Stimulated activated CD8-positive, alpha-beta memory T cell treated with anti-CD3 and anti-CD28 coated beads, Interleukin-12 subunit alpha, Interleukin-12 subunit beta, amount 100 ng/mL, for 4 hours (primary cell): ENCODE measurements around the gene AHCYL1.

Experiments
- DNase-seq: peaks from one replicate; pipeline ENCODE4 v3.0.0-alpha.2; 2020; ENCODE audit warnings: low read depth

Gene AHCYL1

DNA sequence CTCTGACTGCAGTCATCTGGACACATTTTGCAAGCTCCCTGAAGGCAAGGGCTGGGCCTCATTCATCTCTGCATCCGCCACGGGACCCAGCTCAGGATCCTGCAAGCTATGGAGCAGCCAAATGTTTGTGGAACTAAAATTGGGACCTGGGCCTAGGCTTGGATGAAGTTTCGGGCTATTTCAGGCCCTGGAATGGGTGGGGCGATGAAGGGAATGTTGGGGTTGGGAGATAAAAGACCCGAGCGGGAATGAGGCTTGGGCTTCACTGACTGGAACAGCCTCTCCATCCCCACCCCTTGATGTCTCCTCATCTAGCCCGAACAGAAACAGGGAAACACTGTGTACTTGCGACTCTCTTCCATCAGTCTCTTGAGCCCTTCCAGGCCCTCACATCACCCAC is 7.3 kb upstream of the AHCYL1 start:
- DNase-seq: no peak

DNA sequence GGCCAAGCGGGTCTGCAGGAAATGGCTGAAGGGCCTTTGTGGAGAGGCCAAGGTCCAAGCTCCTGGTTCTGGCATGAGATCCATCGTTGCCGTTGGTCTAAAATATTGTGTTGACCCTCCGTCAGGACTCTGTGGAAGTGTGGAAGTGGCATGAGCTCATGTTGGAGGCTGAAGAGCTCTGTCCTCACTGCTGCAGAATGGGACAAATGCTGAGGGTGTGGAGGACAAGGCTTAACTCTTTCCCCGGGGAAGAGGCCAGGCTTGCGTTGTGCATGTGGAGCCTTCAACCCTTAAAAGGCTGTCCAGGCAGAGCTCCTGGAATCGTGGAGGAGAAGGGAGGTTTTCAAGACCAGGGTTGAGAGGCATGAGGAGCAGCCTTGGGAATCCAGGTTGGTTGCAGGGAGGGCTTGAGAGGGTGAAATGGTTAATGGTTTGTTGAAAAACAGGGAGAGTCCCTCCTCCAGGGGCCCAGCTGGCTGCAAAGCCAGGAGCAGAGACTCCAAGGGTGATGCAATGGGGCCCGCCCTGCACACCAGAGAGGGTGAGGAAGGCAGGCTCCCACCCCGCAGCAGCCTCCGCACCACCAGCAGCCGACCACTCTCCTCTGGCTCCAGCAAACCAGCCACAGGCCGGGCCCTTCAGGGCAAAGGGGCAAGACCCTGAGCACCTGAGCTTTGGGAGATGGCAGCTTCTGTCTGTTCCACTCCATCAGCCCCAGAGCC is 6.7 kb upstream of the AHCYL1 start:
- no peak for DNase-seq

DNA sequence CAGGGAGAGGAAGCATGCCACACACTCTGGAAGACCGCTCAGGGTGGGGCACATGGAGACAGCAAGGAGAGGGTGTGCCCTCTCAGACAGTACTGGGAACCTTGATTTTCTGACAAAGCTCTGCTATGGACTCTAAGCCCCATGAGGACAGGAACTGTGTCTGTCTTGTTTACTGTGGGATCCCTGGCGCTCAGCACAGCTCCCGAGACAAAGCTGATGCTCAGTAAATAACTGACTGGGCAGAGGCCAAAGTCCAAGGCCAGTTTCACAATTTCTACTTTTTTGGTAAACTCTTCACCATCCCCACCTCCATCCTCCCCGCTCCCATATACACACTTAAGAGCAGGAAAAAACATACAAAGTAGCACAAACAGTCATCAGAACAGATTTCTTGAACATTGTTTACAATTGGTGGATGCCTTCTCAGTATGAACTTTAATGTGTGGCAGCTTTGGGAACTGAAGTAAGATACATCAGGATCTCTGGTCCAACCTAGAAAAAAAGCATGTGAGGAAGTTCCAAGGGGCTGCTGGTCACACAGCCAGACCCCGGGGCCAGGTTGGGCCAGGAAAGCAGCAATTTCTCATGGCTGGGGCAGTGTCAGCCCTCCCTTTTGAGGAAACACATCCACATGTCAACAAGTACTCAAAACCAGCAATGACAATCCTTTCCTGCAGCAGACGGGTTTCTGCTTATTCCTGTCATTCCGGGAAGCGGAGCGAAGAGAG is 5.6 kb upstream of the AHCYL1 start:
- DNase-seq: no peak

DNA sequence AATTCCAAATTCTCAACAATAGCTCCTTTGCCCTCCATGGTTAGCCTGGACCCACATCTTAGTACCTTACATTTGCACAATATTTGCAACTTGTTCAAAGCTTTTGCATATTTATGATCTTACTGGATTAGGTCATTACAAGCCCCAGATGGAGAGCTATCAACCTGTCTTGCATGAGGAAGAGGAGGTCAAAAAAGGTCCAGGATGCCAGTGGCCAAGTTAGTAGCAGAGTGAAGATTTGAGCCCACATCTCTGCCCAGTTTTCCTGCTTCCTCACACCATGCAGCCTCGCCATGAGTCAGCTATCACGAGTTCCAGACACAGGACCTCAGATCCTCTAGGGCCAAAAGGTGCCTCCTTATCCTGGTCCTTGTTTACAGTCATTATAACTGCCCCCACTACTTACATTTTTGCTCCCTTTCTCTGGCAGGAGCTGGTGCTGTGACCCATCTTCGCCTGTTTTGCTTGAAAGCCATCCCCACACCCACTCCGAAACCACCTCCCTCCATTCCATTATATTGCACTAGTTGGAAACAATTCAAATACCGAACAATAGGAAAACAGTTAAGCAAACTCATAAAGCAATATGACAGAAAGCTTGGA is 5.0 kb upstream of the AHCYL1 start:
- DNase-seq: no peak

DNA sequence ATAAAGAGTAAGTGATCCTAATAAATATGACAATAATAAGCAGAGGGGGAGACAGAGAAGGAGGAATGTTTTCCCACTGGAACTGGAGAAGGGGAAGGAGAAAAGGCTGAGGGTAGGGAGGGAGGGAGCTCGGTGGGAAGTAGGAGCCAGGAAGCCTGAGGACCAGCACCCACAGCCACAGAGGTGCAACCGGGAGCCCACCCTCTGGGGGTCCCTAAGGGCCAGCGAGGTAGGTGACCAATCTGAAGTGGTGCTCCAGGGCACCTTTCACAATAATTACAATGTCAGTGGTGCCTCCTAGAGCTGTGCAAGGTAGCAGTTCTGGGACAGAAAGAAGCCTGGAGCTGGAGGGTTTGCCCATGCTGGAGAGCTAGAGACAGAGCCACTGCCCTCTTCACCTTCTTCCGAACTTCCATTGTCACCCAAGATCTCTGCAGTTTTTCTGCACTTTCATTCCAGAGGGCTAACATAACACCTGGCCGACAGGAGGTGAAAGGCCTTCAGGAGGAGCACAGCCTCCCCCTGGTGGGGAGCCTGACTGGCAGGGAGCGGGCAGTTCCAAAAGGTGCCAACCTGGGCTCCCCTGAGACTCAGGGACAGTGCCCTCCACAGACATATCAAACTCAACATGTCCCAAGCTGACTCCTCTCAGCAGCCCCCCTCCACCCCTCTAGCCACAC is 4.1 kb upstream of the AHCYL1 start:
- no peak for DNase-seq

DNA sequence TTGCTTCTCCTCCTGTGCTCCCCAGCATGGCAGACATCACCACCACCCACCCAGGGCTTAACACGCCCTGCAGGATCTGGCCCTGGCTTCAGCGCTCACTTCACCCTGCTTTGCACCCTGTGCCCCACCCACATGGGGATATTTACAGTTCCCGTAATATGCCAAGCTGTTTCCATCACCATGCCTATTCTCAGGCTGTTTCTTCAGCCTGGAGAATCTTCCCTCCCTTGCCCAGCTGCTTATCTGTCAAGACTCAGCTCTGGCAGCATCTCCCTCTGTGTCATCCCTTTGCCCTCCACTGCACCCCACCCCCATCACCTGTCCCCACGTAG is 3.6 kb upstream of the AHCYL1 start:
- DNase-seq: no peak

DNA sequence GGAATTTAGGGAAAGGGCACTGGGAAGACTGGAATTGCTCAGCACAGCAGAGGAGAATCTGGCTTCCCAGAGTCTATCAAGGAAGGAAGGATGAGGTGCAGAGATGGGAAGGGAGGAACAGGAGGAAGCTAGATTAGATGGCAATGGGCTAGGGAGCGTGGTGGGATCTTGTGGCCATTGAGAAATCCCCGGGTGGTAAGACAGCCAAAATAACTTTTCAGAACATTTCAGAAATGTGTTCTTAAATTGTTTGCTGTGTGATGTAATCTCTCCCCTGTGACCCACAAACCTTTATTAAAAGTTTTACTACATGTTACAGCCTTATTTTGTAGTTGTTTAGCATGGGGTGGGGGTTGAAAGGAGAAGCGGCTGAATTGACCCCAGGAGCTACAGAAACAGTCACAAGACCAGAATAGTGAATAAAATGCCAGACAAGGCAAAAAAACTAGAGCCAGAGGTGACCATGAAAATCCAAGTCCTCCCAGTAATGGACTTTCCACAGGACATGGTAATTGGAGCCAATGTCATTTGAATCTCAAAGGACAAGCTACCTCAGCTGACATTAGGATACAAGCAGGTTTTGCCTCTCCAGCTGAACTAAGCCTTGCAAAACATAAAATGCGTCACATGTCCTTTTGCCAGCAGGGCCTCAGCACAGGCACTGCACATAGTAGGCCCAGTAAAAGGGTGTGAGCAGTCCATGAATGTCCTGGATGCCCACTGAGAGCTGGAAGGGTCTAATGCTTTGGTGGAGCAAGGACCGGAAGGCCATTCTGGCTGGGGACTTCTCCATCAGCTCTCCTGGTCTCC is 980 bp upstream of the AHCYL1 start:
- DNase-seq: no peak

DNA sequence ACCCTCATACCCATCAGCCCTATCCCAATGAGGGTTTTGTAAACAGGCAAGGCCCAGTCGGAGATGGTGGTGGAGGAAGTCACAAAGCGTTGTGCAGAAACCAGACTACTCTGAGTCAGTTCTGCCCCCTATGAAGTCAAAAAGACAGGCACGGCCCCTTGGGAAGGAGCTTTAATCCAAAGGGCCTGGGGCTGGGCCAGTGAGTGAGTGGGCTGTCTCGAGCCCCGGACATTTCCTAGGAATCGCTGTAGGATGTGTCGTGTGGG is 442 bp upstream of the AHCYL1 start:
- DNase-seq: no peak

DNA sequence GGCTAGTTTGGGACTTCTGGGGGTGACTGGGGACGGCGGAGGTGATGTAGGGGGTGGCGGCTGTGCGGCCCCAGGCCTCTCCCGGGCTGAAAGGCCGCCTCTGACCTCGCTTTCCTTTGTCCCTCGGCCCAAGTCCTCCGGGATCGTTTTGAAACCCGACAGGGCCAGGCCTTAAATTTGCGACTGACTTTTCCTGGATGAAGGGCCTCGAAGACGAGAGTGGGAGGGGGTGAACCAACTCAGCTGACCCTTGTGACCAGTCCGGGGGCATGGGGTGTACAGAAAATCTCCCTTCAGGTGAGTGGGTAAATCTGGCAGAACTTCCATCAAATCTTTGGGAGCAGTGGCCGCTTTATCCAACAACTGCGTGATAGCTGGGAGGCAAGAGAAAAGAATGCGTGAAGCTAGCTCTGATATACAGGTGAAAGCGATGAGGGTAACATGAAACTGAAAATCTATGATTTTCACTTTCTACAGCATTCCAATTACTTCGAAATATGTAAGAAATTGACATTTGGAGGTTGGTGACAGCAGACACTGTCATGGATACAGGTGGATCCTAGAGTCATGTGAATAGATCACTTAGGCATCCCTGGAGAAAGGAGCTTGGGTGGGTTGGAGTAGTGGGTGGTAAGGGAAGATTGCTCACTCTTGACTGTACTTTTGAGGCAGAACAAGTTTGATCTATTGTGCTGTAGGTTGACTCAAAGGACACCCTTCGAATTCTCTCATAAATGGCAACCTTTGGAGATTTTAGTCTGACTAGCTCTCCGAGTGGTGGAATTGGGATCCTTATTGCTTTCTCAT is 885 bp downstream of the AHCYL1 start:
- no peak for DNase-seq

DNA sequence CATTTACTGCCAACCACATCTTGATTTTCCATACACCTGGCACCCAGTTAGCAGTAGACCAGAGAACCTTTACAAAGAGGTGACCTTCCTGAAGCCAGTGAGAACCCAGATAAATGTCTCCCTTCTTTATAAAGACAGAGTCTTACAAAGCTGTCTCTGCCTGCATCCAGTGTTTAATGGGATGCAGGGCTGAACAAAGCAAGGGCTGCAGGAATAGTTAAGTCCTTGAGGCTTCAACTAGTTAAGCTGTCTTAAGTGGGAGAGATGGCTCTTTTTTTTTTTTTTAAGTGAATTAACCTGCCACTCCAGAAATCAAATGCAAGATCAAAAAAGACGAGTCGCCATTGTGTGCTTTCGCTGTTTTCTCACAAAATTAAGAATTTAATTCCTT is 1.5 kb downstream of the AHCYL1 start:
- no peak for DNase-seq

DNA sequence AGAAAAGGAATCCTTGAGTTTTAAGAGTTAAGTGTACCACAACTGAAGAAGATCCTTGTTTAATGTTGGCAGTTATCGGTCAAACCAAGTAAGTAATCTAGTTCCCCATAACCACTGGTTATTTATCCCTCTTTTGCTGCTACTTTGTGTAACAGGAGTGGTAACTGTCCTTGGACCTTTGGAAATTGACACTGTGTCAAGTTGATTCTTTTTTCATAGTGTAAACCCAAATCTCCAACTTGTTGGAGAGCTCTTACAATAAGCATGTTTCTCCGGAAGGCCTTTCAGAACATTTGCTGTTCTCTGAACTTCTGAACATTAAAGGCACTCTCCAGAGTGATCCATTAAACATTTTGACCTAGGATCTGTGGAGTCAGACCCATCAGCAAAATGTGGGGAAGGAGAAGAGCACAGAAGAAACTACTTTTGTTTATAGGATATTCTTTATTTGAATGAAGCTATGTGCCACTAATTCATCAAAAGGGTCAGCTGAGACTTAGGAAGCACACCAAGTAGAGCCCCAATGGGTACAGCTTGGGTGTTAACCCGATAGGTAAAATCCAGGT is 3.9 kb downstream of the AHCYL1 start:
- no peak for DNase-seq

DNA sequence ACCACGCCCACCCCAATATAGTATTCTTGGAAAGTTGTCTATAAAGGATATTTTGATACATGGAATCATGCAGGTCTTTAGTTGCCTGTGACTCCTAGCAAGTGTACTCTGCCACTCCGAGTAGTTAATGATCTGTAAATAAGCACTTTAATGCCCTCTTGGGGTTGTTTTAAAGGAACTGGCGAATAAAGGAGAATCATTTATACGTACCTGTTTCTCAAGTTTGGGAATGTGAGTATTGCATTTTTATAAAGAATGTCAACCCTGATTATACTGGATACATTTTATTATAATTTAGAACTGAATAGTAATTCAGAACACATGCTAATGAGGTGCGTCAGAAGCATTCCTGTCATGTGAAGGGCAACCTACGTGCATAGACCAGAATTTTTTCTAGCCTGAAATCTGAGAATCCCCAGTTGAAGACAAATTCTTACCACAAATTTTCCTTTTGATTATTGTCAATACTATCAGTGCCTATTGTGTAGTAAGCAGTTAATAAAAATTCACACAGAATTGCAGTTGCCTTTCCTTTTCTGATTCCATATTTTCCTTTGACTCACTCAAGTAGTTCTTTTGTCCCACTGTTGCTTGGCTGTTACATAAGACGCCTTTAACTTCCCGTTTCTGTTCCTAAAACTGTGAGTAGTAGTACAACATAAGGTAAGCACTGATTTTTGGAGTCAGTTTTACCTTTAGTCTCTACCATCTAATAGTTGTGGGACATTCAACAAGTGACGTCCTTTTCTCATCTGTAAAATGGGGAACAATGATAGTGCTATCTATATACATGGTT is 5.1 kb downstream of the AHCYL1 start:
- DNase-seq: no peak

DNA sequence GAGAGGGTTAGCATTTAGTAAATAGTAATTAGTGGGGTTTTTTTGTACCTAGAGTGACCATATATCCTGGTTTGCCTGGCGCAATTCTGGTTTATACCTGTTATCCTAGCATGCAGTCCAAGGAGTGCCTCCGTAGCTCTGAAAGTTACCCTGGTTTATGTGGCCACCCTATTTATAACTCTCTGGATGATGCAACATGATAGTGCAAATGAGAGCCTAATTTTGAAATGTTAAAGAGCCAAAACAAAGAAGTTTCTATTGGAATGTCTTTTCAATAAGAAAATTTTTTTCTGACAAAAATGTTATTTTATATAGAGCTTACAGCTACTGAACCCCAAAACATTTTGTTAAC is 5.7 kb downstream of the AHCYL1 start:
- no peak for DNase-seq

DNA sequence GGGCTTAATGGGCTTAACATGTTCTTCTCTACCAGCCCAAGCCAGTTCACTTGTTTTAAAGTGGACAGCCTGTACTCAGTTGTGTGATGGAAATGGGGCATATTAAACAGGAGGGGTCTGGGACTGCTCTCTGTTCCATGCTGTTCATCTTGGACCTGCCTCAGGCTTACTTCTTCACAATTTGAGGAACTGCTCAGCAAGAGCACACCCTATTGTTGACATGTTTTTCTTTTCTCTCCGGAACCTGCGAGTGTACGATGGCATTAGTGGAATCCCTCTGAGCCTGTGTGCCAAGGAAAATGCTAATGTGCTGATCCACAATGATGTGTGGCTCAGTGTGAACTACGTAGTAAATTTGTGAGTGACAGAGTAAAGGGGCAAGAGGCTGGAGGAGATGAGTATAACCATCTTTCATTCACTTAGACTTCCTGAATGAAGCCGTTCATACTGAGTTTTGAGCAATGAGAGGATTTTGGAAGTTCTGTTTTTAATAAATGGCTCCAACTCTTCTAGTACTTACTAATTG is 6.9 kb downstream of the AHCYL1 start:
- DNase-seq: no peak

DNA sequence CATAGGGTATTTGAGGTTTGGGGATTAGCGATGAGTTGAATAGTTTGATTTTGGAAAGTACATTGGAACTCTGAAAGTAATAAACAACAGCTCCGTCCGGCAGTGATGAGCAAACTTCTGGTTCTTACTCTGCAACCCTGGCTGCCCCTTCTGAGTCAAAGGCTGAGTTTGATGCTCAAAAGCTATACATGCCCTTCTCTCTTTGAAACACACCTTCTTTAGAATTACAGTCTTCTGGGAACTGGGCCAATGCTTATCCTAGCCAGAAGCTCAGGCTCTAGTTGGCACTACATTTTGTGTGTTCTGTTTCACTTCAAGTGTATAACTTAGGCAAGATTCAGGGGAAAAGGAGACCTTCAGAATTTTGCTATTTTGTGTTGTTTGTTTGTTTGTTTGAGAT is 9.3 kb downstream of the AHCYL1 start:
- no peak for DNase-seq

DNA sequence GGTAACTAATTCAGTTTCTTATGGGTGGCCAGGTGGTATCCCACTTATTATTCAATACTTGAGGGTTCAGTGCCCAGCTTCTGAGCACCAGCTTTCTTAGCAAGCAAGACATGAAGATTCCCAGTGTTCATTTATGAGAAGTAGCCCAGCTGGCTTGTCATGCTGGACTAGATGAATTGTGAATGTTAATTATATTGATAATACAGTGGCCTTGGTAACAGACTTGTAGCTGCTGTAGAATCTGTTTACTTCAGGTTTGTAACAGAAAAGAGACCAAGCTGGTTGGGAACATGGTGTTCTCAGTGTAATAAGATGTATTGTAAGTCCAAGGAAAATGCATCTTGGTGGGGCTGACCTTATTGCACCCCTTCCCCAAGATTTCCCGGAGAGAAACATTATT is 10.1 kb downstream of the AHCYL1 start:
- no peak for DNase-seq

DNA sequence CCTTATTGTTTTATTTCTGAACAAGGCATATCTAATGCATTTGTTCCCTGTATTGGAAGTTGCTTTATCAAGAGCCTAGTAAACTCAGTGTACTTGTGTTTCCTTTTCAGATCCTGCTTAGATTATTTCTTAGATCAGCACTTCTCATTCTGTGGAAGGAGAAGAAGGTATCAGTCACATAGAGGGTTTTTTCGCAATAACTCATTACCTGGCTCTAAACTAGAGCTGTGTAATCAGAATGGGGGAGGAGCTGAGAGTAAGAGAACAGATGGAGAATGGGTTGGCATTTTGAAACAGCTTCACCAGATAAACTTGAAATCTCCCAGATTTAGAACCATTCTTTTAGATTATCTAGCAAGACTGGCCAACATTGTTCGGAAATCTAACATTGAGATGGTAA is 11.0 kb downstream of the AHCYL1 start:
- DNase-seq: no peak

DNA sequence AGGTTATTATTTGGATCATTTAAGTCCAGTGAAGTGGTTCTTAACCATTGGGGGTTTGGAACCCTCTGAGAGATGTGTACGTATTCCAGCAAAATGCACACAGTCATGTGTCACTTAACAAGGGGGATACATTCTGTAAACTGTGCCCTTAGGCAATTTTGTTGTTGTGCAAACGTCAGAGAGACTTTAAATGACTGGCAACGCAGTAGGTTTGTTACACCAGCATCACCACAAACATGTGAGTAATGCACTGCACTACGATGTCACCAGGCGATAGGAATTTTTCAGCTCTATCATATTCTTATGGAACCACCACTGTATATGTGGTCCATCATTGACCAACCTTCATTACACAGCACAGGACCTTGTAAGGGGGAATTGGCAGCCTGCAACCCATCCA is 11.9 kb downstream of the AHCYL1 start:
- DNase-seq: no peak

DNA sequence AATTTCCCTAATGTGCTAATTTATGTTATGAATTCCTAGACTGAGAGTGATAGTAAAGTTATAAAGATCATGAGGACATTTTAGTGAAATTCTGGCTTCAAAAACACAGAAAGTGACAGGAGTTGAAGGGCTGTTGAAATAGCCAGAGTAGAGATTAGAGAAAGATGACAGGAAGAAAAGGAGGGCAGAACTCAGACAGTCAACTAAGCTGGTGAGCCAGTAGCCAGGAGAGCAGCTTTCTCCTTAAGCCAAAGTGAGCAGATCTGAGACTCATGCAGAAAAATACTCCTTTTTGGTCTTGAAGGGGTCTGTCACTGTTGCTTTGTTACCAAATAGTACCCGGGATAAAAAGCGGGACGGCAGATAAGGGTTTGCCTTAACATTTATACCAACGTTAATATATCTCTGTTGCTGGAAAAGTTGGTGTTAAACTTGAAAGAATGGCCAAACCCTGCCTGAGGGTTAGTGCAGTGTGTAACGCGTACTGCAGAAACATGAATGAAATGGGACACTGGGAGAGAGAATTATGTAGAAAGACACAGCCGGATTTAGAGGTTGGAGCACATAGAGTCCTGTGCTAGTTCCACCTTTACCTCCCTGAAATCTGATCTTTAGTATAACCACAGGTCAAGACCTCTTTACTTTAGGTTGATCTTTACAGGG is 12.8 kb downstream of the AHCYL1 start:
- DNase-seq: no peak

DNA sequence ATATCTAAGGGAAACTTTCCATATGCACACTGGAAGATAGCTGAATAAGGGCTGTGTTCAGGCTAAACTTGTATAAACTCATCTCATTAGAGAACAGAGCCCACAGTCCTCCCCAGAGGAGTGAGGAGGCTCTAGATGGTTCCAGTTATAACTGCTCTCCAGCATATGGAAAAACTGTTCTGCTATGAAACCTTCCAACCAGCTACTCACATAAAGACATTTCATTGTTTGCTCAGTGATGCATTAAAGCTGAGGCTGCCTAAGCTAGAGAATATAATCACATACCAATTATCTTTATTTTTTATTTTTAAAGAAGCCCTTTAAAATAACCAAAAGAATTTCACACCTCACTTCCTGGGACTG is 13.3 kb downstream of the AHCYL1 start:
- DNase-seq: no peak
